ENCODE data around the gene ZNF165. TPM values are rescaled to one million over a fixed set of nuclear protein-coding genes. Genes with fewer than 3 reads are reported as not detected.

Gene ZNF165
- polyA plus RNA-seq, 1 of the 3 experiments (the other 2 are of a cell fraction) = 0.25 TPM

DNA sequence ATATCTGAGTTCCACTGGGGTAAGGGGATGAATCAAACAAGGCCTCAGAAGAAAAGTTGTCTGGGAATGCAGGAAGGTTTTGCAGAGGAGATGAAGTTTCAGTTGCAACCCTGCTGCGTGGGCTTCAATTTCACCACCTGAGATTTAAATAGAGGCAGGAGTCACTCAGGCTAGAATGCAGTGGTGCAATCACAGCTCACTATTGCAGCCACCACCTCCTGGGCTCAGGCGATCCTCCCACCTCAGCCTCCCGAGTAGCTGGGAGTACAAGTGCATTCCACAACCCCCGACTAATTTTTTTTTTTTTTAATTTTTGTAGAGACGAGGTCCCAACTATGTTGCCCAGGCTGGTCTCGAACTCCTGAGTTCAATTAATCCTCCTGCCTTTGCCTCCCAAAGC lies 1.5 kb upstream of the ZNF165 start:
- Histone ChIP-seq H3K9me3 (no peaks in the 10 kb centered on the region), H4K20me1 (ENCODE audit: insufficient read depth) (no peaks in the 10 kb centered on the region), H3K4me3 (ENCODE audit: low read depth in 2 of 2, low read length in 1 of 2) (no peak overlapping the region), H3F3A (replicated peaks; ENCODE audit: insufficient read depth) (no peaks in the 10 kb centered on the region), H3K4me2 (no peak overlapping the region), H3K79me2 (ENCODE audit: insufficient read depth) (no peaks in the 10 kb centered on the region), H2AFZ (ENCODE audit: low read depth) (no peak overlapping the region), H3K36me3 (replicated peaks in 1 of 2; ENCODE audit: control insufficient read depth in 1 of 2, insufficient read depth in 2 of 2, low read length in 1 of 2) (no peaks in the 10 kb centered on the region), H3K9me2 (no peaks in the 10 kb centered on the region), H3K27ac (ENCODE audit: low read depth in 2 of 2, low read length in 1 of 2) (no peak overlapping the region), H3K9ac (no peak overlapping the region), H3K4me1 (ENCODE audit: control insufficient read depth in 1 of 2, insufficient read depth in 2 of 2, low read depth in 1 of 2, low read length in 1 of 2) (peaks cover 0 to 7% of the 10 kb centered on the region in 2 experiments; a peak in 2 of 4 replicates), H3K27me3 (ENCODE audit: insufficient read depth) (no peaks in the 10 kb centered on the region)
- ChIA-PET CTCF (no interaction called here), POLR2A (no interaction called here)
- WGBS (ENCODE audit: low lambda C conversion rate) = 77% methylated on average over 6 of the region's 6 CpGs
- DNase-seq = no peak
- TF ChIP-seq GABPA (IDR thresholded peaks at IDR 0.05; ENCODE audit: low read depth) (no peak), FOSL2 (IDR thresholded peaks at IDR 0.05; ENCODE audit: borderline replicate concordance, low read depth) (no peak), MEF2A (IDR thresholded peaks at IDR 0.05; ENCODE audit: borderline replicate concordance, low read depth) (no peak), MXI1 (IDR thresholded peaks at IDR 0.05; ENCODE audit: low read depth, low read length) (no peak), TAF1 (IDR thresholded peaks at IDR 0.05; ENCODE audit: borderline replicate concordance, low read depth, low read length) (no peak), TEAD4 (IDR thresholded peaks at IDR 0.05; ENCODE audit: borderline replicate concordance, insufficient read depth) (no peak), TCF12 (IDR thresholded peaks at IDR 0.05) (no peak), EZH2phosphoT487 (IDR thresholded peaks at IDR 0.05; ENCODE audit: borderline replicate concordance, low read depth) (no peak)
- TF ChIP-seq, protein P1, sequence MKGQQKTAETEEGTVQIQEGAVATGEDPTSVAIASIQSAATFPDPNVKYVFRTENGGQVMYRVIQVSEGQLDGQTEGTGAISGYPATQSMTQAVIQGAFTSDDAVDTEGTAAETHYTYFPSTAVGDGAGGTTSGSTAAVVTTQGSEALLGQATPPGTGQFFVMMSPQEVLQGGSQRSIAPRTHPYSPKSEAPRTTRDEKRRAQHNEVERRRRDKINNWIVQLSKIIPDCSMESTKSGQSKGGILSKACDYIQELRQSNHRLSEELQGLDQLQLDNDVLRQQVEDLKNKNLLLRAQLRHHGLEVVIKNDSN (IDR thresholded peaks at IDR 0.05; ENCODE audit: borderline replicate concordance, low read depth) = no peak
- TF ChIP-seq, protein P2, sequence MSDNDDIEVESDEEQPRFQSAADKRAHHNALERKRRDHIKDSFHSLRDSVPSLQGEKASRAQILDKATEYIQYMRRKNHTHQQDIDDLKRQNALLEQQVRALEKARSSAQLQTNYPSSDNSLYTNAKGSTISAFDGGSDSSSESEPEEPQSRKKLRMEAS (IDR thresholded peaks at IDR 0.05; ENCODE audit: low read depth) = no peak
- TF ChIP-seq, protein P3, sequence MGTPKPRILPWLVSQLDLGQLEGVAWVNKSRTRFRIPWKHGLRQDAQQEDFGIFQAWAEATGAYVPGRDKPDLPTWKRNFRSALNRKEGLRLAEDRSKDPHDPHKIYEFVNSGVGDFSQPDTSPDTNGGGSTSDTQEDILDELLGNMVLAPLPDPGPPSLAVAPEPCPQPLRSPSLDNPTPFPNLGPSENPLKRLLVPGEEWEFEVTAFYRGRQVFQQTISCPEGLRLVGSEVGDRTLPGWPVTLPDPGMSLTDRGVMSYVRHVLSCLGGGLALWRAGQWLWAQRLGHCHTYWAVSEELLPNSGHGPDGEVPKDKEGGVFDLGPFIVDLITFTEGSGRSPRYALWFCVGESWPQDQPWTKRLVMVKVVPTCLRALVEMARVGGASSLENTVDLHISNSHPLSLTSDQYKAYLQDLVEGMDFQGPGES (IDR thresholded peaks at IDR 0.05; ENCODE audit: low read depth, low read length) = no peak

DNA sequence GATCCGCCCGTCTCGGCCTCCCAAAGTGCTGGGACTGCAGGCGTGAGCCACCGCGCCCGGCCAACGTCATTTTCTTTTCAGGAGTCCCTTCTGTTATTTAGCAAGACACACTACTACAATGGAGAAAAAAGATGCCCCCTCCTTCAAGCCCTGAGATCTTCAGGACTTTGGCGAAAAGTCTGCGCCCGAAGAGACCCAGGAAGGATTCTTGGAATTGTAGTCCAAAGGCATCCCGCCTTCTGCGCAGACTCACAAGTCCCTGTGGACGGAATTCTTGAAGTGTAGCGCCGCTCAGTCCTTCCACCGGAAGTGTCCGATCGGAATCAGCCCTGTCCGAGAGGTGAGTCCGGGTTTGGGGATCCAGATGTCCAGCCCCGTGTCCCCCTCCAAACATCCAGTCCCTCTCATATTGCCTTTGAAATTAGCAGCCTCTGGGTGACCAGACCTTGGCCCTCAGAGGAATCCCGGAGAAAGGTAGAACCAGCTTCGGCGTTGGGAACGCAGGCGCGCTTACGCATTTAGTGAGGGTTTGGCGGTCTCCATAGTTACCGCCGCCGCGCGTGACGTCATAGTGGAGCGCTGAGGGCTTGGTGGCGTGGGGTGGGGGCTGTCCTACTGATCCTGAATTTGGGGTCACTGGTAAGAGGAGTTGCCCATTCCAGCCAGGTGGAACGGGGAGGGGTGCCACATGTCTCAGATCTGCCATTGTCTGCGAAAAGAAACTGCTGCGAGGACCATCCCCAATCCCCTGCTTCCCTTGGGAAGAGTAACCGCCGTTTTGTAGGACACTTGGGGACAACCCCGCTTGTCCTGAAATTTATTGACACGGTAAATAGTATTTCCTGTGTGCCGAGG lies 490 bp downstream of the ZNF165 start:
- Histone ChIP-seq H3K27me3 (ENCODE audit: insufficient read depth) (no peaks in the 10 kb centered on the region), H3K9ac (peak overlapping the region; percentile 89), H3K27ac (ENCODE audit: low read depth in 2 of 2, low read length in 1 of 2) (peak overlapping the region; percentile 85 to 96), H3F3A (replicated peaks; ENCODE audit: insufficient read depth) (no peaks in the 10 kb centered on the region), H3K36me3 (replicated peaks in 1 of 2; ENCODE audit: control insufficient read depth in 1 of 2, insufficient read depth in 2 of 2, low read length in 1 of 2) (no peaks in the 10 kb centered on the region), H3K4me1 (ENCODE audit: control insufficient read depth in 1 of 2, insufficient read depth in 2 of 2, low read depth in 1 of 2, low read length in 1 of 2) (peaks cover 0 to 7% of the 10 kb centered on the region in 2 experiments; a peak in 2 of 4 replicates), H2AFZ (ENCODE audit: low read depth) (peak overlapping the region; percentile 87), H3K9me3 (no peaks in the 10 kb centered on the region), H3K79me2 (ENCODE audit: insufficient read depth) (no peaks in the 10 kb centered on the region), H3K4me3 (ENCODE audit: low read depth in 2 of 2, low read length in 1 of 2) (peak overlapping the region; percentile 80 to 84), H3K4me2 (peak overlapping the region; percentile 76), H4K20me1 (ENCODE audit: insufficient read depth) (no peaks in the 10 kb centered on the region), H3K9me2 (no peaks in the 10 kb centered on the region)
- DNase-seq = peak; percentile 87
- WGBS (ENCODE audit: low lambda C conversion rate) = under 1% methylated on average over 25 of the region's 46 CpGs
- CTCF ChIA-PET = no interaction called here
- POLR2A ChIA-PET = no interaction called here
- TF ChIP-seq TAF1 (IDR thresholded peaks at IDR 0.05; ENCODE audit: borderline replicate concordance, low read depth, low read length) (peak; percentile 64; the same call in 1 of the 2 replicates), GABPA (IDR thresholded peaks at IDR 0.05; ENCODE audit: low read depth) (peak; percentile 99), SIN3A (IDR thresholded peaks at IDR 0.05; ENCODE audit: borderline replicate concordance, low read depth, low read length) (peak; percentile 76; the same call in 1 of the 2 replicates), ELF1 (IDR thresholded peaks at IDR 0.05) (peak; percentile 79), CHD2 (IDR thresholded peaks at IDR 0.05; ENCODE audit: low read length, partially characterized antibody) (peak; percentile 80), TCF12 (IDR thresholded peaks at IDR 0.05) (peak; percentile 45; the same call in 1 of the 2 replicates), RAD21 (IDR thresholded peaks at IDR 0.05; ENCODE audit: low read length) (no peak), GATA2 (CRISPR knock-in tag; IDR thresholded peaks at IDR 0.05) (no peak)
- TF ChIP-seq, protein P4, sequence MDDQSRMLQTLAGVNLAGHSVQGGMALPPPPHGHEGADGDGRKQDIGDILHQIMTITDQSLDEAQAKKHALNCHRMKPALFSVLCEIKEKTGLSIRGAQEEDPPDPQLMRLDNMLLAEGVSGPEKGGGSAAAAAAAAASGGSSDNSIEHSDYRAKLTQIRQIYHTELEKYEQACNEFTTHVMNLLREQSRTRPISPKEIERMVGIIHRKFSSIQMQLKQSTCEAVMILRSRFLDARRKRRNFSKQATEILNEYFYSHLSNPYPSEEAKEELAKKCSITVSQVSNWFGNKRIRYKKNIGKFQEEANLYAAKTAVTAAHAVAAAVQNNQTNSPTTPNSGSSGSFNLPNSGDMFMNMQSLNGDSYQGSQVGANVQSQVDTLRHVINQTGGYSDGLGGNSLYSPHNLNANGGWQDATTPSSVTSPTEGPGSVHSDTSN (IDR thresholded peaks at IDR 0.05) = 0 out of 2 replicates have a peak, but pooled peaks have one; percentile 24
- TF ChIP-seq, protein P1 (IDR thresholded peaks at IDR 0.05; ENCODE audit: borderline replicate concordance, low read depth) = 0 out of 2 replicates have a peak, but pooled peaks have one; percentile 43
- TF ChIP-seq, protein P2 (IDR thresholded peaks at IDR 0.05; ENCODE audit: low read depth) = peak; percentile 48; the same call in 1 of the 2 replicates
- TF ChIP-seq, protein P5, sequence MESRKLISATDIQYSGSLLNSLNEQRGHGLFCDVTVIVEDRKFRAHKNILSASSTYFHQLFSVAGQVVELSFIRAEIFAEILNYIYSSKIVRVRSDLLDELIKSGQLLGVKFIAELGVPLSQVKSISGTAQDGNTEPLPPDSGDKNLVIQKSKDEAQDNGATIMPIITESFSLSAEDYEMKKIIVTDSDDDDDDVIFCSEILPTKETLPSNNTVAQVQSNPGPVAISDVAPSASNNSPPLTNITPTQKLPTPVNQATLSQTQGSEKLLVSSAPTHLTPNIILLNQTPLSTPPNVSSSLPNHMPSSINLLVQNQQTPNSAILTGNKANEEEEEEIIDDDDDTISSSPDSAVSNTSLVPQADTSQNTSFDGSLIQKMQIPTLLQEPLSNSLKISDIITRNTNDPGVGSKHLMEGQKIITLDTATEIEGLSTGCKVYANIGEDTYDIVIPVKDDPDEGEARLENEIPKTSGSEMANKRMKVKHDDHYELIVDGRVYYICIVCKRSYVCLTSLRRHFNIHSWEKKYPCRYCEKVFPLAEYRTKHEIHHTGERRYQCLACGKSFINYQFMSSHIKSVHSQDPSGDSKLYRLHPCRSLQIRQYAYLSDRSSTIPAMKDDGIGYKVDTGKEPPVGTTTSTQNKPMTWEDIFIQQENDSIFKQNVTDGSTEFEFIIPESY (IDR thresholded peaks at IDR 0.05; ENCODE audit: borderline replicate concordance, low read depth) = no peak
